Measurements from ENCODE around the gene NSD2. TPM values are rescaled to one million over a fixed set of nuclear protein-coding genes. Genes with fewer than 3 reads are reported as not detected.

NSD2 gene
- total RNA-seq, 3 donors from 2014 or later: 82.8 to 114 (median 83.3) TPM

DNA sequence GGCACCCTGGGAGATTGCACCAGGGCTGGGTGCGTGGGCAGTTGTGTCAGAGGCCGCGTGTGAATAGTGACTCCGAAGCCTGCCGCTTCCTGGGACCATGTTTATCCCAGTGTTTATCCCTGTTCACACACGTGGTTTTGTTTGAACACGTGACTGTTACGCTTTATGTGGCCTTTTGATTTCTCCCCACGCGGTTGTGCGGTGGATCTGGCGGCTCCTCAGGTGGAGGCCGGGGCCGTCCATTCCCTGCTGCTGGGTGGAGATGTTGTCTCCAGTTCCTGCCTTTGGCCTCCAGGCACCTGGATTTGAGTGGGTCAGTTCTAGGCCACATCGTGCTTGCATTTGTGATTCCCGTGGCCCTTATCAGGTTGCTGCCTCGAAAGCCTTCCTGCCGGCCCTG lies 102.5 kb downstream of the NSD2 start:
- Histone ChIP-seq H3K4me1 (ENCODE audit: low read depth) (no peaks in the 10 kb centered on the region), H3K36me3 (ENCODE audit: low read depth) (peaks cover 5% of the 10 kb centered on the region), H3K9me3 (no peaks in the 10 kb centered on the region), H3K4me3 (no peak overlapping the region)
- DNase-seq (no peak), ATAC-seq (no peak)
- TF ChIP-seq, protein P1, sequence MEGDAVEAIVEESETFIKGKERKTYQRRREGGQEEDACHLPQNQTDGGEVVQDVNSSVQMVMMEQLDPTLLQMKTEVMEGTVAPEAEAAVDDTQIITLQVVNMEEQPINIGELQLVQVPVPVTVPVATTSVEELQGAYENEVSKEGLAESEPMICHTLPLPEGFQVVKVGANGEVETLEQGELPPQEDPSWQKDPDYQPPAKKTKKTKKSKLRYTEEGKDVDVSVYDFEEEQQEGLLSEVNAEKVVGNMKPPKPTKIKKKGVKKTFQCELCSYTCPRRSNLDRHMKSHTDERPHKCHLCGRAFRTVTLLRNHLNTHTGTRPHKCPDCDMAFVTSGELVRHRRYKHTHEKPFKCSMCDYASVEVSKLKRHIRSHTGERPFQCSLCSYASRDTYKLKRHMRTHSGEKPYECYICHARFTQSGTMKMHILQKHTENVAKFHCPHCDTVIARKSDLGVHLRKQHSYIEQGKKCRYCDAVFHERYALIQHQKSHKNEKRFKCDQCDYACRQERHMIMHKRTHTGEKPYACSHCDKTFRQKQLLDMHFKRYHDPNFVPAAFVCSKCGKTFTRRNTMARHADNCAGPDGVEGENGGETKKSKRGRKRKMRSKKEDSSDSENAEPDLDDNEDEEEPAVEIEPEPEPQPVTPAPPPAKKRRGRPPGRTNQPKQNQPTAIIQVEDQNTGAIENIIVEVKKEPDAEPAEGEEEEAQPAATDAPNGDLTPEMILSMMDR (IDR thresholded peaks at IDR 0.05): no peak
- intact Hi-C loops (cut with DNase I, micrococcal nuclease): no loop called here

DNA sequence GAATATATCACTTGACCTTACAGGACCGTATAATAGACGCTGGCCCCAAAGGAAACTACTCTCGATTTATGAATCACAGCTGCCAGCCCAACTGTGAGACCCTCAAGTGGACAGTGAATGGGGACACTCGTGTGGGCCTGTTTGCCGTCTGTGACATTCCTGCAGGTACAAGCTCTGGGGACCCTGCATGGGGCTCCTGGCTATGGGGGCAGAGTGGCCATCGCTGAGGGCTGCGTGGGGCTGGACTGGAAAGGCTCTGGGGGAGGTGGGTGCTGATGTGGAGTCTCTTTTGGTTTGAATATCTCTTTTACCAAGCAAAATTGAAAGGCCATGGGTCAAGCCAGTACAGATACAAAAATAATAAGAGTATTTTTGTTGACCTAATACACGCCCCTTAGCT lies 103.6 kb downstream of the NSD2 start:
- ATAC-seq (no peak), DNase-seq (no peak)
- intact Hi-C loops (cut with DNase I, micrococcal nuclease): no loop called here
- Histone ChIP-seq H3K4me1 (ENCODE audit: low read depth) (no peaks in the 10 kb centered on the region), H3K4me3 (no peak overlapping the region), H3K9me3 (no peaks in the 10 kb centered on the region), H3K36me3 (ENCODE audit: low read depth) (peaks cover 5% of the 10 kb centered on the region)
- TF ChIP-seq, protein P1 (IDR thresholded peaks at IDR 0.05): no peak

DNA sequence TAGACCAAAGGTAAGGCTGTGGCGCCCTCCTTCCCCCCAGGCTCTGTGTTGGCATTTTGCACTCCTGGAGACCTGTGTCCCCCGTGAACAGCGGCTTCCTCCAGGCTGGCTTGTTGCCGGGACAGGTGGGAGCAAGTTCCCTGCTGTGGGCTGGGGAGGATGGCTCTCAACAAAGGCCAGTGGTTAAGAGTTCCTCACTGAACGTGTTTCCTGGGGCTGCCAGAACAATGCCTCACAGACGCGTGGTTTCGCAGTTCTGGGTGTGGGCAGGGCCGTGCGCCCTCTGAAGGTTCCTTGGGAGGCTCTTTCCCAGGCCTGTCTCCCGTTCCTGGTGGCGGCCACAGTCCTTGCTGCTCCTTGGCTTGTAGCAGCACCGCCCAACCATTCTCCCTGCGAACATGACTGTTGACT lies 104.2 kb downstream of the NSD2 start:
- Histone ChIP-seq H3K9me3 (no peaks in the 10 kb centered on the region), H3K4me3 (no peak overlapping the region), H3K4me1 (ENCODE audit: low read depth) (no peaks in the 10 kb centered on the region), H3K36me3 (ENCODE audit: low read depth) (peaks cover 5% of the 10 kb centered on the region)
- DNase-seq (no peak), ATAC-seq (no peak)
- TF ChIP-seq, protein P1 (IDR thresholded peaks at IDR 0.05): no peak
- intact Hi-C loops (cut with DNase I, micrococcal nuclease): no loop called here

DNA sequence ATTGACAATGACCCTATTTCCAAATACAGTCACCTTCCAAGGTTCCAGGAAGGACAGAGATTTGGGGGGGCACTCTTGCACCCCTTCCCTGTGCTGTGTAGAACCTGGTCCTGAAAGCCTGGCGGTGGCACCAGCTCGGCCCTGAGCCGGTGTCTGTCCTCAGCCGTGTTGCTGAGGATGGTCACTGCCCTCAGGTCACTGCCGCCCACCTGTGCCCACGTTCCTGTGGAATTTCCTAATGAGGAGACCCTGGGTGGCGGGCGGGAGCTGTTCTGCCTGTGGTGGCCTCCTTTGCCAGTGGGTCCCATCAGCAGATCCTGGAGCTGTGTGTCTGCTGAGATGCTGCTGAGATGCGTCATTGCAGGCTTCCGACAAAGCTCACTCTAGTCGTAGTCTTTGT lies 104.7 kb downstream of the NSD2 start:
- TF ChIP-seq, protein P1 (IDR thresholded peaks at IDR 0.05): no peak
- ATAC-seq (no peak), DNase-seq (no peak)
- Histone ChIP-seq H3K9me3 (no peaks in the 10 kb centered on the region), H3K4me3 (no peak overlapping the region), H3K4me1 (ENCODE audit: low read depth) (no peaks in the 10 kb centered on the region), H3K36me3 (ENCODE audit: low read depth) (peaks cover 5% of the 10 kb centered on the region)
- intact Hi-C loops (cut with DNase I, micrococcal nuclease): no loop called here

DNA sequence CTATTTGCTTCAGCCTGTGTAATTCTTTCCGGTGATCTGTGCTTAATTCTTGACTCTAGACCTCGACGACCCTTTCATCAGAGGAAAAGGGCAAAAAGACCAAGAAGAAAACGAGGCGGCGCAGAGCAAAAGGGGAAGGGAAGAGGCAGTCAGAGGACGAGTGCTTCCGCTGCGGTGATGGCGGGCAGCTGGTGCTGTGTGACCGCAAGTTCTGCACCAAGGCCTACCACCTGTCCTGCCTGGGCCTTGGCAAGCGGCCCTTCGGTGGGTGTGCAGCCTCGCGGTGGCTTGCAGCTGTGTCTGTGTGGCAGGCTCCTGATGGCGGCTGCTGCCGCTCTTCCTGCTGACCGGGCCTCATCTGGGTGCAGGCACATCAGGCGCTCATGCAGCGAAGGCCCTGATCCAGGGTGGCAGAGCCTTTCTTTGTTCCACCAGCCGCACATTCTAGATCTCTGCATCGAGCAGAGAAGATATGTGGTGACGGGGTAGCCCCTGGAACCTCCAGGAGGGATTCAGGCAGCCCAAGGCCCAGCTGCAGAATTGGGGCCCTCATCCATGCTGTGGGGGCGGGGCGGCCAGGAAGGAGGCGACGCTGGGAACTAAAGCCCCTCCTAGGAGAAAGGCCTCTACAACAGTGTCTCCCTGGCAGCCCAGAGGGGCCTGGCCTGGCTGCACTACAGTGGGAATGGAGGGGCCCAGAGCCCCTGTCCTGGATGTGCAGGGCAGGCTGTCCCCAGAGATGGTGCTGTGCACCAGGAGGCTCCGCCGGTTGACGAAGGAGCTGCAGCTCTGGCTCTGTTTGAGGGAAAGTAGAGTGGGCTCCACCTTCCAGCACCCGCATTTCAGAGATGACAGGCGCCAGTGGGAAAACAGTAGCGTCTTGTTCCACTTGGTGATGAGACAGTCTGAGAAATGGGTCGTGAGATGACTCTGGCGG lies 105.5 kb downstream of the NSD2 start:
- no peak for ATAC-seq
- intact Hi-C loops (cut with DNase I, micrococcal nuclease): no loop called here
- H3K36me3 ChIP-seq (ENCODE audit: low read depth): peaks cover 5% of the 10 kb centered on the region

More for the DNA sequence above, 105.5 kb downstream of the NSD2 start:
- no peaks in the 10 kb centered on the region for H3K9me3 ChIP-seq
- TF ChIP-seq, protein P1 (IDR thresholded peaks at IDR 0.05): no peak
- DNase-seq: no peak
- no peak overlapping the region for H3K4me3 ChIP-seq
- no peaks in the 10 kb centered on the region for H3K4me1 ChIP-seq (ENCODE audit: low read depth)

Measured in mucosa of descending colon (tissue), 3 donors.